ENCODE data around the gene CRTC1. TPM values are rescaled to one million over a fixed set of nuclear protein-coding genes. Genes with fewer than 3 reads are reported as not detected.
A peak's percentile ranks its signal among the peaks of the same experiment; 100 is the strongest.

Gene CRTC1
- polyA plus RNA-seq, 5 donors, result 12.8 to 26.9 (median 16.0) TPM

GRCh38 chr19:18781047-18781600 lies 97.6 kb downstream of the CRTC1 start:
- no peak for DNase-seq

DNA sequence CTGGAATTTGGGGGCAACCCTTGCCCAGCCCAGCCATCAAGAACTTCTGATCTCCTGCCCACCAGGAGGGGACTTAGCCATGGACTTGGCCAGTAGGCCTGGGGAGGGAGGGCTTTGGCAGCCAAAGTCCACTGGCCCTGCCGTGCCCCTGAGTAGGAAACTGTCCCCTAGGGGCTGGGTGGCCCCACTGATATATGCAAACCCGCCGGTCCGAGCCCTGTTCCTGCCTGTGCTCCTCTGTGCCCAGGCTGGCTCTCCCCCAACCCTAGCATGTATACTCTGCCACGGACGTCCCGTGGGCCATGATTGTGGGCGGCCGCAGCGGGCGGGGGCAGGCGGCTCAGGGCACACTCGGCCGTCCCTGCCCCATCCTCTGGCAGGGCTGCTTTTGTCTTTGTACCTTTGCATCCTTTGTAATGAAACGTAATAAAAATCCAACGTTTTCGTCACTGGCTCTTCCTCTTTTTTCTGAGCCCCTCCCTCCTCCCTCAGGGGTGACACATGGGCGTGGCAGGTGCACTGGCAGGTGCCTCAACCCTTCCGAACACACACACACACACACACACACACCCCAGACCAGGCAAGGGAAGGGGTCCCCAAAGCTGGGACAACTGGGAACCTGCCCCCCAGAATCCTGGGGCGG lies 98.5 kb downstream of the CRTC1 start:
- no peak for DNase-seq

- no peak for DNase-seq
These were observed 99.2 kb downstream of the CRTC1 start for GRCh38 chr19:18782559-18783225.

DNA sequence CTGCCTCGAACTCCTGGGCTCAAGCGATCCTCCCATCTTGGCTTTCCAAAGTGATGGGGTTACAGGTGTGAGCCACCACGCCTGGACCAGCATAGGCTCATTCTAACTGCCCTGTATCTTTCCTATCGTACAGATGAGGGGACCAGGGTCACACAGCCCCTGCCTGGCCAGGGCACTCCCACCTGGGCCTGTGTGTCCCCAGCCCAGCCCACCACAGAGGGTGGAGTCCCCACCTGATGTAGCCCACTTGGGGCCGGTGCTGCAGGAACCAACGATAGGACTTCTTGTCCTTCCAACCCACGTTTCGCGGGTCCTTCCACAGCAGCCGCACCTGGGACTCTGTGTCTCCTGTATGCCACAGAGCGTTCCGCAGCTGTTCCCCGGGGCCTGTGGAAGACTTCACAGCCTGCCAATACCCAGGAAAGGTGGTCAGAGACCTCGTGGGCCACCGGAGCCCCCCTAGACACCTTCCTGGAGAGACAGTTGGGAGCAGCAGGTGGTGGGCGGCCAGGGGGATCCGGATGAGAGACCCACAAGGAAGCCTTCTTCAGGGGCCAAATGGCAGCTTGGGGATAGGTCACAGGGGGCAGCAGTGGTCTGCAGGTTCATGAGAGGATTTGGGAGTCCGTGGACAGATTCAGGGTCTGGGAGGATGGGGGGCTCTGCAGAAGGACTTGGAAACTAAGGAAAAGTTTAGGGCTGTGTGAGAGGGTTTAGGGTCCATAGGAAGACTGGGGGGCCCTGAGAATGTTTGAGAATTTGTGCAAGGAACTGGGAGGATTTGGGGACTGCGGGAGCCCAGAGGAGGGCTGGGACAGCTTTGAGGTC lies 100.7 kb downstream of the CRTC1 start:
- no peak for DNase-seq

GRCh38 chr19:18784786-18785120 lies 101.3 kb downstream of the CRTC1 start:
- DNase-seq, result no peak

- peak in 1 of 2 donors; percentile 46 for DNase-seq
These were observed 102.0 kb downstream of the CRTC1 start for GRCh38 chr19:18785179-18786124.

- no peak for DNase-seq
These were observed 105.3 kb downstream of the CRTC1 start for GRCh38 chr19:18788529-18789421.

DNA sequence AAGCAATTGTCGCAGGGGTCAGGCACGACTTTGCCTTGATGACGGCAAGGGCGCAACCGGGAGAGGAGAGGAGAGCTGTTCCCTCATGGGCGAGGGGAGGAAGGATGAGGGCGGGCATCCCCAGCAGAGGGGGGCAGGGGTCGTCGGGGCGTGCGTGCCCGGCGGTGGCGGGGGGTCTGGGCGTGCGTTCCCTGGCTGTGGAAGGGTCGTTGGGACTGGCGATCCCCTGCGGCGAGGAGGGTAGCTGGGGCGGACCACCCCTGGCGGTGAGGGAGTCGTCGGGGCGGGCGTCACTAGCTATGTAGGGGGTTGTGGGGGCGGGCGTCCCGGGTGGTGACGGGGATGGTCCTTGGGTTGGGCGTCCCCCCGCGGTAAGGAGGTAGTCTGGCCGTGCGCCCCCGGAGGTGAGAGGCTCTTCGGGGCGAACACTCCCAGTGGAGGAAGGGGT lies 106.0 kb downstream of the CRTC1 start:
- DNase-seq, result no peak

DNA sequence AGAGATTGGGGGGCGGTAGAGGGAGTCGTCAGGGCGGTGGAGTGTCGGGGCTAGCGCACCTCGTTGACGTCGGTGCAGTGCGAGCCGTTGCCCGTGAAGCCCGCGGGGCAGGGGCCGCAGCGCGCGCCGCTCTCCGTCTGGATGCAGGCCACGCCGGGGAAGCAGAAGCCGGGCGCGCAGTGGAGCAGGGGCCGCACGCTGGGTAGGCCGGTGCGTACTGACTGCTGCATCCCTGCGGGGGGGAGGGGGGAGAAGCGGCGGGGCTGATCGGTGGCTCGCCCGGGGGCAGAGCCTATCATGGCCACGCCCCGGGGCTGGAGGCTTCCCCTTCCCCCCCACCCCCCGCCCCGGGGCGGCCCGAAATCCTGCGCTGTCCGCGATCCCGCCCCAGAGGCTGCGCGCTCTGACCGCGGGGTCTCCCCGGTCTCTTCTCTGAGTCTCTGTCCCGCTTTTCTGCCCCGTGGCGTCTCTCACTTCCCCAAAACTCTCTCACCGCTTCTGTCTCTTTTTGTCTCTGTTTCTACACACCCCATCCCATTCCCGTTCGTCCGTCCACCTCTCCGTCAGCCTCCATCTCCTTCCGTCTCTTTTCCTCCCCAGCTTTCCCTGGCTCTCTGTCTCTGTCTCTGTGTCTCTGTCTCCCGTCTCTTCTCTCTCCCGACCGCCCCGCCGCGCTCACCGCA lies 106.5 kb downstream of the CRTC1 start:
- no peak for DNase-seq

GRCh38 chr19:18790566-18791314 lies 107.3 kb downstream of the CRTC1 start, which contains the start of gene COMP:
Gene COMP (minus strand): TSS chr19:18791305. CDS start chr19:18791269, 36 bp downstream.
- DNase-seq, result no peak

DNA sequence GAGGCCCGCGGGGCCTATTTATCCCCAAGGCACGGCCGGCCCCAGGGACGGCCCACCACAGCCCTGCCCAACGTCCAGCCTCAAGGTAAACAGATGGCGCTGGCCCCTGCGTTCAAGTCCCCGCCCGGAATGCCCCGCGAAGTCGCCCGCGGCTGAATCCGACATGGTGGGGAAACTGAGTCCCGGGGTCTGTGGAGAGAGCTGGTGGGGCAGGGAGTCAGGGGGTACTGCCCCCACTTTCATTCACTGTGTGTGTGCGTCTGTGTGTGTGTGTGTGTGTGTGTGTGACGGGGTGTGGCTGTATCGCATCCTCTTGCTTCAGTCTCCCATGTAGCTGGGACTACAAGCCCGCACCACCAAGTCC lies 107.8 kb downstream of the CRTC1 start:
- DNase-seq, result no peak

GRCh38 chr19:18792661-18793060 lies 109.2 kb downstream of the CRTC1 start:
- no peak for DNase-seq

DNA sequence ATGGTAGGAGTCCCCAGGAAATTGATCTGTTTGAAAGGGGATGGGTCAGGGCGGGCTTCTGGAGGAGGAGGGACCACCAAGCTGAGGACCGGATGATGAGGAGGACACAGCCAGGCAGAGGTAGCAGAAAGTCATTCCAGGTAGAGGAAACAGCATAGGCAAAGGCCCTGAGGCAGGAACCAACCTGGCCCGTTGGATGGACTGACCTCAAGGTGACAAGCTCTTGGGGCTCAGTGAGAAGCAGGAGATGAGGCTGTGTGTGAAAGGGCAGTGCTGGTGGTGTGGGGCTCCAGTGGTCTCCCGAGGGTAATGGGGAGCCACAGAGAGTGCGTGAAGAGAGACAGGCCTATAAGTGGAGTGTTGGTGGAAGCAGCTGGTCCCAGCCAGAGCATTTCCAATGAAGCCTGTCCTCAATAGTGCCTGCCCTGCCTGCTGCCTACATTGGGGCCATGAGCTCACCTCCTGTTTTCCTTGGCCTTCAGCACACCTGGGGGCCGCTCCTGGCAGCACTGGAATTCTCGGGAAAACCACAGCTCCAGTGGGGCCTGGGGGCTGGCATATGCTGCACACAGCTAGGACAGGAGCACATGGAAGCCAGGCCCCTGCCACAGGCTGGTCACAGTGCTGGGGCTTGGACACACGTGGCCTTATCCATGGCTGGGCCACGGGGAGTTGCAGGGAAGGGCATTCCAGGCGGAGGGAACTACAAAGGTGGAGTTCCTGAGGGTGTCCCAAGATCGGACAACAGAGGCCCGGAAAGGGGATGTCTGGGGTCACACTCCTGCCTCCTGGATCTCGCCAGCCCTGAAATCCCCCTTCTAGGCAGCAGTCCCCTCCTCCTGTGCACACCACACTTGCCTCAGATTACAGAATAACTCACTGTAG lies 109.9 kb downstream of the CRTC1 start:
- DNase-seq, result no peak

GRCh38 chr19:18794029-18794313 lies 110.5 kb downstream of the CRTC1 start:
- DNase-seq, result no peak

GRCh38 chr19:18794692-18795091 lies 111.2 kb downstream of the CRTC1 start:
- no peak for DNase-seq

- no peak for DNase-seq
These were observed 112.1 kb downstream of the CRTC1 start for GRCh38 chr19:18795540-18795939.

GRCh38 chr19:18796239-18796638 lies 112.8 kb downstream of the CRTC1 start:
- DNase-seq, result no peak
